ENCODE results near the gene PAM.

Gene PAM

DNA sequence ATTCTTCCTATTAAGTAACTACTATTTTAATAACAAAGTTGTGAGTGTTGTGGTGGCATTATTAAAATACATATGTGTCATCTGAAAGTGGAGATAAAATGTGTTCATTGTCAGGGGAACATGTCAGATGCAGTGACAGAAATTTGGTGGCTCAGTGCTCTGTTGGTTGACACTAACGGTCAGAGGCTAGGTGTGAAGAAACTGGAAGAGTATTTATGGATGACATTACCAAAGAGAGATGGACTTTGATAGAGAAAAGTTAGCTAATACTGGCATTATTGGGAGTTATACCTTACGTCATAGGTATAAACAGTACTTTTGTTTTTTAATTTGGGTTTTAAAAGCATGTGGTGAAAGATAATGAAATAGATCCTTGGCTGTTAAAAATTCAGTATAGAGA, 33.7 kb downstream of the PAM start:
- Histone ChIP-seq H3K79me2 (ENCODE audit: low read length) (no peaks in the 10 kb centered on the region), H3K9me3 (replicated peaks; ENCODE audit: insufficient read depth, low read length) (no peaks in the 10 kb centered on the region)
- no peak for TF ChIP-seq EZH2 (optimal IDR thresholded peaks at IDR 0.05; ENCODE audit: low read depth, low read length)
- no peak for TF ChIP-seq EZH2phosphoT487 (IDR thresholded peaks at IDR 0.05; ENCODE audit: low read length)
- TF ChIP-seq, protein P1, sequence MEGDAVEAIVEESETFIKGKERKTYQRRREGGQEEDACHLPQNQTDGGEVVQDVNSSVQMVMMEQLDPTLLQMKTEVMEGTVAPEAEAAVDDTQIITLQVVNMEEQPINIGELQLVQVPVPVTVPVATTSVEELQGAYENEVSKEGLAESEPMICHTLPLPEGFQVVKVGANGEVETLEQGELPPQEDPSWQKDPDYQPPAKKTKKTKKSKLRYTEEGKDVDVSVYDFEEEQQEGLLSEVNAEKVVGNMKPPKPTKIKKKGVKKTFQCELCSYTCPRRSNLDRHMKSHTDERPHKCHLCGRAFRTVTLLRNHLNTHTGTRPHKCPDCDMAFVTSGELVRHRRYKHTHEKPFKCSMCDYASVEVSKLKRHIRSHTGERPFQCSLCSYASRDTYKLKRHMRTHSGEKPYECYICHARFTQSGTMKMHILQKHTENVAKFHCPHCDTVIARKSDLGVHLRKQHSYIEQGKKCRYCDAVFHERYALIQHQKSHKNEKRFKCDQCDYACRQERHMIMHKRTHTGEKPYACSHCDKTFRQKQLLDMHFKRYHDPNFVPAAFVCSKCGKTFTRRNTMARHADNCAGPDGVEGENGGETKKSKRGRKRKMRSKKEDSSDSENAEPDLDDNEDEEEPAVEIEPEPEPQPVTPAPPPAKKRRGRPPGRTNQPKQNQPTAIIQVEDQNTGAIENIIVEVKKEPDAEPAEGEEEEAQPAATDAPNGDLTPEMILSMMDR (IDR thresholded peaks at IDR 0.05; ENCODE audit: low read length): no peak

GRCh38 chr5:102789469-102789868, 34.4 kb downstream of the PAM start:
- H3K79me2 ChIP-seq (ENCODE audit: low read length): no peaks in the 10 kb centered on the region
- H3F3A ChIP-seq (ENCODE audit: insufficient read depth, low read length): no peaks in the 10 kb centered on the region
- no peak overlapping the region for H3K4me2 ChIP-seq (ENCODE audit: low read depth, low read length)
- H2AFZ ChIP-seq (ENCODE audit: low read length): no peak overlapping the region
- H4K20me1 ChIP-seq (ENCODE audit: insufficient read depth, low read length): no peaks in the 10 kb centered on the region
- no peaks in the 10 kb centered on the region for H3K4me1 ChIP-seq (ENCODE audit: low read length)
- H3K27me3 ChIP-seq (replicated peaks; ENCODE audit: insufficient read depth, low read length): no peaks in the 10 kb centered on the region
- no peaks in the 10 kb centered on the region for H3K9me3 ChIP-seq (replicated peaks; ENCODE audit: insufficient read depth, low read length)
- no peak overlapping the region for H3K4me3 ChIP-seq (ENCODE audit: low read length)
- TF ChIP-seq EZH2 (optimal IDR thresholded peaks at IDR 0.05; ENCODE audit: low read depth, low read length) (no peak), EZH2phosphoT487 (IDR thresholded peaks at IDR 0.05; ENCODE audit: low read length) (no peak)
- TF ChIP-seq, protein P1 (IDR thresholded peaks at IDR 0.05; ENCODE audit: low read length): no peak
- no peak overlapping the region for H3K9ac ChIP-seq (ENCODE audit: low read length)
- no peak for DNase-seq
- H3K9me2 ChIP-seq (replicated peaks; ENCODE audit: insufficient read depth, low read length): no peaks in the 10 kb centered on the region
- H3K27ac ChIP-seq (ENCODE audit: low read length): no peak overlapping the region
- no peaks in the 10 kb centered on the region for H3K36me3 ChIP-seq (replicated peaks; ENCODE audit: insufficient read depth, low read length)

More for the DNA sequence above, 33.7 kb downstream of the PAM start:
- no peak overlapping the region for H3K27ac ChIP-seq (ENCODE audit: low read length)
- H3K4me1 ChIP-seq (ENCODE audit: low read length): no peaks in the 10 kb centered on the region
- no peak for DNase-seq
- no peak overlapping the region for H2AFZ ChIP-seq (ENCODE audit: low read length)
- no peaks in the 10 kb centered on the region for H3F3A ChIP-seq (ENCODE audit: insufficient read depth, low read length)
- no peak overlapping the region for H3K9ac ChIP-seq (ENCODE audit: low read length)
- no peak overlapping the region for H3K4me2 ChIP-seq (ENCODE audit: low read depth, low read length)
- no peaks in the 10 kb centered on the region for H3K27me3 ChIP-seq (replicated peaks; ENCODE audit: insufficient read depth, low read length)
- H3K9me2 ChIP-seq (replicated peaks; ENCODE audit: insufficient read depth, low read length): no peaks in the 10 kb centered on the region
- H4K20me1 ChIP-seq (ENCODE audit: insufficient read depth, low read length): no peaks in the 10 kb centered on the region
- H3K36me3 ChIP-seq (replicated peaks; ENCODE audit: insufficient read depth, low read length): no peaks in the 10 kb centered on the region
- H3K4me3 ChIP-seq (ENCODE audit: low read length): no peak overlapping the region

GRCh38 chr5:102790748-102791147, 35.6 kb downstream of the PAM start:
- no peak overlapping the region for H3K4me3 ChIP-seq (ENCODE audit: low read length)
- H3K79me2 ChIP-seq (ENCODE audit: low read length): no peaks in the 10 kb centered on the region
- H3K9me3 ChIP-seq (replicated peaks; ENCODE audit: insufficient read depth, low read length): no peaks in the 10 kb centered on the region
- no peak overlapping the region for H3K9ac ChIP-seq (ENCODE audit: low read length)
- no peak overlapping the region for H3K4me2 ChIP-seq (ENCODE audit: low read depth, low read length)
- H3K9me2 ChIP-seq (replicated peaks; ENCODE audit: insufficient read depth, low read length): no peaks in the 10 kb centered on the region
- H4K20me1 ChIP-seq (ENCODE audit: insufficient read depth, low read length): no peaks in the 10 kb centered on the region
- H3K27me3 ChIP-seq (replicated peaks; ENCODE audit: insufficient read depth, low read length): no peaks in the 10 kb centered on the region
- no peaks in the 10 kb centered on the region for H3K36me3 ChIP-seq (replicated peaks; ENCODE audit: insufficient read depth, low read length)
- H3F3A ChIP-seq (ENCODE audit: insufficient read depth, low read length): no peaks in the 10 kb centered on the region
- TF ChIP-seq, protein P1 (IDR thresholded peaks at IDR 0.05; ENCODE audit: low read length): no peak
- TF ChIP-seq EZH2 (optimal IDR thresholded peaks at IDR 0.05; ENCODE audit: low read depth, low read length) (no peak), EZH2phosphoT487 (IDR thresholded peaks at IDR 0.05; ENCODE audit: low read length) (no peak)
- no peak overlapping the region for H3K27ac ChIP-seq (ENCODE audit: low read length)
- no peak for DNase-seq
- H3K4me1 ChIP-seq (ENCODE audit: low read length): no peaks in the 10 kb centered on the region
- no peak overlapping the region for H2AFZ ChIP-seq (ENCODE audit: low read length)

All from MM.1S (cell line).